LNCaP clone FGC (cell line): ENCODE measurements around the gene DCDC2C.

Experiments used
- DNase-seq: peaks from one replicate; pipeline ENCODE4 v3.0.0-alpha.2; 2011; ENCODE audit warnings: low read depth
- H3K4me3 ChIP-seq: 2 replicates; pipeline ENCODE4 v1.5.1; 2011; ENCODE audit warnings: mild to moderate bottlenecking, low read depth, low read length, control low read depth
- CTCF ChIP-seq: IDR thresholded peaks from 2 replicates; pipeline ENCODE4 v1.5.1; 2012; ENCODE audit warnings: mild to moderate bottlenecking; ENCODE audit not compliant: control insufficient read depth, insufficient read depth; ENCODE audit errors: extremely low read depth

DCDC2C gene

GRCh38 chr2:3777966-3778365, 74.6 kb downstream of the DCDC2C start:
- TF ChIP-seq CTCF: no peak
- H3K4me3 ChIP-seq: no peak overlapping the region
- no peak for DNase-seq

- DNase-seq: no peak
- no peak for TF ChIP-seq CTCF
- no peak overlapping the region for H3K4me3 ChIP-seq
Measured at GRCh38 chr2:3778851-3779495, 75.6 kb downstream of the DCDC2C start.

- no peak for DNase-seq
- H3K4me3 ChIP-seq: no peak overlapping the region
- TF ChIP-seq CTCF: 0 out of 2 replicates have a peak, but pooled peaks have one; percentile 8
Measured at GRCh38 chr2:3779496-3780049, 76.2 kb downstream of the DCDC2C start.

- no peak overlapping the region for H3K4me3 ChIP-seq
- DNase-seq: peak; percentile 54
- peak; percentile 85 for TF ChIP-seq CTCF
Measured at GRCh38 chr2:3780477-3781402, 77.4 kb downstream of the DCDC2C start.

GRCh38 chr2:3784731-3785130, 81.4 kb downstream of the DCDC2C start:
- no peak for TF ChIP-seq CTCF
- H3K4me3 ChIP-seq: no peak overlapping the region
- DNase-seq: no peak

- 0 out of 2 replicates have a peak, but pooled peaks have one; percentile 22 for TF ChIP-seq CTCF
- peak; percentile 85 for DNase-seq
- H3K4me3 ChIP-seq: peak overlapping the region; percentile 12; the same call in 1 of the 2 replicates
Measured at GRCh38 chr2:3785220-3785889, 82.0 kb downstream of the DCDC2C start.
